ENCODE measurements around the gene FYCO1.

FYCO1 gene

GRCh38 chr3:45958321-45958791, 37.3 kb downstream of the FYCO1 start:
- DNase-seq = peak; percentile 11

GRCh38 chr3:45957586-45957985, 38.0 kb downstream of the FYCO1 start:
- no peak for DNase-seq

- DNase-seq = no peak
Observed at GRCh38 chr3:45955706-45956105, 39.9 kb downstream of the FYCO1 start.

GRCh38 chr3:45955017-45955647, 40.5 kb downstream of the FYCO1 start:
- DNase-seq = no peak

GRCh38 chr3:45954306-45954705, 41.3 kb downstream of the FYCO1 start:
- no peak for DNase-seq

- no peak for DNase-seq
Observed at GRCh38 chr3:45953536-45953935, 42.1 kb downstream of the FYCO1 start.

GRCh38 chr3:45952456-45952855, 43.2 kb downstream of the FYCO1 start:
- DNase-seq = peak; percentile 7

- no peak for DNase-seq
Observed at GRCh38 chr3:45951946-45952345, 43.7 kb downstream of the FYCO1 start.

GRCh38 chr3:45950686-45951600, 44.7 kb downstream of the FYCO1 start:
- DNase-seq = peak; percentile 78

GRCh38 chr3:45950131-45950530, 45.5 kb downstream of the FYCO1 start:
- peak; percentile 25 for DNase-seq

GRCh38 chr3:45949432-45949831, 46.2 kb downstream of the FYCO1 start:
- DNase-seq = peak; percentile 22

- DNase-seq = peak; percentile 19
Observed at GRCh38 chr3:45948881-45949280, 46.7 kb downstream of the FYCO1 start.

- no peak for DNase-seq
Observed at GRCh38 chr3:45948311-45948781, 47.3 kb downstream of the FYCO1 start.

GRCh38 chr3:45947361-45947760, 48.3 kb downstream of the FYCO1 start:
- no peak for DNase-seq

GRCh38 chr3:45946875-45947274, 48.7 kb downstream of the FYCO1 start:
- DNase-seq = no peak

- DNase-seq = no peak
Observed at GRCh38 chr3:45946307-45946706, 49.3 kb downstream of the FYCO1 start.

GRCh38 chr3:45944830-45945620, 50.6 kb downstream of the FYCO1 start:
- no peak for DNase-seq

GRCh38 chr3:45943207-45943846, 52.3 kb downstream of the FYCO1 start, which contains the start of gene CXCR6:
TSS of gene CXCR6 (plus strand) at chr3:45943464. CDS start at chr3:45946482, 3,018 bp downstream.
- DNase-seq = peak; percentile 67

- no peak for DNase-seq
Observed at GRCh38 chr3:45942051-45942825, 53.4 kb downstream of the FYCO1 start.

- no peak for DNase-seq
Observed at GRCh38 chr3:45940781-45941365, 54.8 kb downstream of the FYCO1 start.
